ENCODE measurements around the gene SDC1.

Gene SDC1

GRCh38 chr2:20182241-20182931 is 42.5 kb downstream of the SDC1 start:
- DNase-seq = no peak

- DNase-seq = no peak
These were observed 43.2 kb downstream of the SDC1 start for GRCh38 chr2:20181761-20182160.

- DNase-seq = no peak
These were observed 44.0 kb downstream of the SDC1 start for GRCh38 chr2:20180676-20181648.

GRCh38 chr2:20179755-20180594 is 45.0 kb downstream of the SDC1 start:
- no peak for DNase-seq

- no peak for DNase-seq
These were observed 45.5 kb downstream of the SDC1 start for GRCh38 chr2:20179466-20179754.

GRCh38 chr2:20178666-20179465 is 46.1 kb downstream of the SDC1 start:
- DNase-seq = no peak

- no peak for DNase-seq
These were observed 46.7 kb downstream of the SDC1 start for GRCh38 chr2:20178249-20178607.

GRCh38 chr2:20177556-20178248 is 47.2 kb downstream of the SDC1 start:
- no peak for DNase-seq

GRCh38 chr2:20176760-20177159 is 48.2 kb downstream of the SDC1 start:
- no peak for DNase-seq

GRCh38 chr2:20175931-20176330 is 49.0 kb downstream of the SDC1 start:
- DNase-seq = no peak

- no peak for DNase-seq
These were observed 49.7 kb downstream of the SDC1 start for GRCh38 chr2:20175267-20175666.

- DNase-seq = no peak
These were observed 50.5 kb downstream of the SDC1 start for GRCh38 chr2:20174410-20174809.

GRCh38 chr2:20173496-20174402 is 51.2 kb downstream of the SDC1 start:
- no peak for DNase-seq

GRCh38 chr2:20173064-20173463 is 51.9 kb downstream of the SDC1 start:
- no peak for DNase-seq

- DNase-seq = no peak
These were observed 52.5 kb downstream of the SDC1 start for GRCh38 chr2:20172273-20173055.

GRCh38 chr2:20171445-20171977 is 53.4 kb downstream of the SDC1 start:
- no peak for DNase-seq

- DNase-seq = no peak
These were observed 54.2 kb downstream of the SDC1 start for GRCh38 chr2:20170704-20171250.

- DNase-seq = no peak
These were observed 54.9 kb downstream of the SDC1 start for GRCh38 chr2:20169796-20170703.

Measured in DMS 273 treated with DMSO at 0.1 percent for 48 hours (cell line).